Heart left ventricle (tissue), 16 donors: ENCODE data around the gene SNAPIN. TPM values are rescaled to one million over a fixed set of nuclear protein-coding genes. Genes with fewer than 3 reads are reported as not detected.

ENCODE experiments used
- ATAC-seq, 4 donors: fragments of 200-7000 bp; cut with Tn5 transposase; one replicate each; pipeline ENCODE4 v1.9.1; 2020 to 2022; ENCODE audit warnings: moderate library complexity in 4 of 4, mild to moderate bottlenecking in 3 of 4, moderate number of reproducible peaks in 1 of 4
- DNase-seq, 5 donors: peaks; one replicate each; pipeline ENCODE4 v3.0.0-alpha.2; 2020
- H3K27ac ChIP-seq, 12 donors: fragments of 200-600 bp; sonication (generic) in 4 of 12; one replicate each; pipeline versions ENCODE4 v1.5.0 to v1.8.0; 2016 to 2022; ENCODE audit warnings: mild to moderate bottlenecking in 2 of 12
- H3K27me3 ChIP-seq, 9 donors: fragments of 200-600 bp; sonication (generic) in 2 of 9; one replicate each; pipeline versions ENCODE4 v1.5.1 to v1.8.0; 2016 to 2022; ENCODE audit warnings: mild to moderate bottlenecking in 3 of 9
- H3K36me3 ChIP-seq, 9 donors: fragments of 200-600 bp; sonication (generic) in 2 of 9; one replicate each; pipeline versions ENCODE4 v1.5.0 to v1.8.0; 2018 to 2022; ENCODE audit warnings: mild to moderate bottlenecking in 2 of 9
- H3K4me1 ChIP-seq, 12 donors: fragments of 200-600 bp; sonication (generic) in 4 of 12; one replicate each; pipeline versions ENCODE4 v1.5.0 to v1.8.0; 2016 to 2022; ENCODE audit warnings: mild to moderate bottlenecking in 3 of 12
- H3K4me3 ChIP-seq, 12 donors: fragments of 200-600 bp; sonication (generic) in 4 of 12; one replicate each; pipeline versions ENCODE4 v1.5.0 to v1.8.0; 2017 to 2022; ENCODE audit warnings: mild to moderate bottlenecking in 9 of 12, moderate library complexity in 4 of 12
- H3K9me3 ChIP-seq, 12 donors: fragments of 200-600 bp; sonication (generic) in 4 of 12; one replicate each; pipeline versions ENCODE4 v1.5.0 to v1.8.0; 2016 to 2022; ENCODE audit warnings: mild to moderate bottlenecking in 1 of 12
- POLR2A ChIP-seq, 2 donors: fragments of 450-650 bp; IDR thresholded peaks; one replicate each; pipeline ENCODE4 v1.6.1; 2017; ENCODE audit warnings: antibody characterized with exemption in 2 of 2, mild to moderate bottlenecking in 2 of 2, moderate library complexity in 2 of 2
- WGBS, 4 donors: extraction: QIAGEN DNeasy Blood & Tissue Kit in 2 of 4; methylation state at CpG; one replicate each; pipeline versions ENCODE4 v1.1.5 to v1.1.7; 2013 to 2018; 5-methylcytosine and 5-hydroxymethylcytosine counted together
- intact Hi-C, 10 donors: fragments of 100-400 bp; cut with DNase I; formaldehyde crosslinking; loops; one replicate each; pipeline versions ENCODE4 v1.11.1 to v1.14.2; 2022
- polyA plus RNA-seq, 2 donors: library from polyadenylated mRNA; stranded (reverse); fragments of 200-250 nt; gene quantifications; one replicate each; pipeline ENCODE4 v1.2.3, GENCODE V29; 2013
- total RNA-seq, 9 donors: library from RNA; depleted of rRNA in 2 of 9; stranded (reverse); fragments of >200 nt in 2 of 9; fragmentation: NEBNext Ultra II Directional in 3 of 9; extraction: Animal tissue kit (Norgen Biotek cat#: 25700) in 3 of 9; gene quantifications; one replicate each; pipeline versions ENCODE4 v1.1.0 to v1.2.4, GENCODE V29; 2016 to 2023
- TF ChIP-seq, protein P1 (sequence below), 12 donors: fragments of 200-600 bp; sonication (generic) in 4 of 12; IDR thresholded peaks; one replicate each; pipeline versions ENCODE4 v1.5.0 to v1.8.0; 2018 to 2022; ENCODE audit warnings: antibody characterized with exemption in 12 of 12, mild to moderate bottlenecking in 5 of 12
- donor health status: ischemic (EF 13 %, LVEDD 7.1; RV severe dilation, severe dysfunction).
- donor health status: healthy with polysubstance abuse.
- donor health status: DM: no; HTN: yes; CAD: no.
- donor health status: DM: no; HTN: no; CAD: no.
- donor health status: ischemic (EF 25% LVEDD 6.9; RV normal size, moderate dysfunction).
- donor health status: ischemic (EF 25% LVEDD 5.7; RV mildly dilated, moderate dysfunction).
- donor health status: healthy.
- donor health status: DM: yes; HTN: yes; CAD: no.
- donor health status: ischemic (EF 35%, LVEDD 5.7; RV mildly dilated, moderate dysfunction).
- donor health status: nonischemic (EF 11% LVEDD 7.7; RV severe dilation, severe dysfunction).
- donor health status: DM: yes; HTN: yes; CAD: no.
- donor health status: PGD.
- donor health status: ischemic (EF 29% LVEDD 5.4; RV normal size, mild dysfunction).
- donor health status: nonischemic (EF 23%, LVEDD 6.1; RV moderate dilation, normal function).

Gene SNAPIN
- total and polyA plus RNA-seq, 11 donors = 53.7 to 88.7 (median 67.9) TPM

DNA sequence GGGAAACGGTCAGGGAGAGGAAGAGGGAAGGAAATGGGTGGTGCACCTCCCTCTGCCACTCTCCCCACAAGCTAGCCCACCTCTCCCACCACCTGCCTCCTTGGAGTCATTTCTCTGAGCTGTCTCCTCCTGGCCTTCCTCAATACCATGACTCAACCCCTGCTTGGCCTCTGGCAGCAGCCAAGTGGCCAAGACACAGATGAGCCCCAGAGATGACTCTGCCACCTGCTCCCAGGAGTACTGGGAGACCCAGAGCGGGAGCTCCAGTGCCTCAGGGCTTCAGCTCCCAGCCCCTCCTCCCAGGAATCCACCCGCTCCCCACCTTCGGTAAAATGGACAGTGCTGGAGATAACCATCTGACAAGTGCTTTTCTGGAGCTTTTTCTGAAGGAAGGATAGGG lies 48.2 kb upstream of the SNAPIN start:
- Histone ChIP-seq H3K36me3 (peaks cover 0 to 27% (median 24%) of the 10 kb centered on the region in 9 donors), H3K9me3 (no peaks in the 10 kb centered on the region), H3K4me3 (no peak overlapping the region), H3K27me3 (no peaks in the 10 kb centered on the region), H3K27ac (peak overlapping the region; percentile 87 to 99 (median 96)), H3K4me1 (peaks cover 6 to 60% (median 25%) of the 10 kb centered on the region in 12 donors)
- intact Hi-C loops = loop anchor here in 3 of 10 donors (5.0 kb wide), 2 partner anchors 38 to 78 kb away; no protein-coding TSS in a partner anchor
- no peak for DNase-seq
- ATAC-seq = no peak
- TF ChIP-seq POLR2A (IDR thresholded peaks at IDR 0.05) = no peak
- TF ChIP-seq, protein P1, sequence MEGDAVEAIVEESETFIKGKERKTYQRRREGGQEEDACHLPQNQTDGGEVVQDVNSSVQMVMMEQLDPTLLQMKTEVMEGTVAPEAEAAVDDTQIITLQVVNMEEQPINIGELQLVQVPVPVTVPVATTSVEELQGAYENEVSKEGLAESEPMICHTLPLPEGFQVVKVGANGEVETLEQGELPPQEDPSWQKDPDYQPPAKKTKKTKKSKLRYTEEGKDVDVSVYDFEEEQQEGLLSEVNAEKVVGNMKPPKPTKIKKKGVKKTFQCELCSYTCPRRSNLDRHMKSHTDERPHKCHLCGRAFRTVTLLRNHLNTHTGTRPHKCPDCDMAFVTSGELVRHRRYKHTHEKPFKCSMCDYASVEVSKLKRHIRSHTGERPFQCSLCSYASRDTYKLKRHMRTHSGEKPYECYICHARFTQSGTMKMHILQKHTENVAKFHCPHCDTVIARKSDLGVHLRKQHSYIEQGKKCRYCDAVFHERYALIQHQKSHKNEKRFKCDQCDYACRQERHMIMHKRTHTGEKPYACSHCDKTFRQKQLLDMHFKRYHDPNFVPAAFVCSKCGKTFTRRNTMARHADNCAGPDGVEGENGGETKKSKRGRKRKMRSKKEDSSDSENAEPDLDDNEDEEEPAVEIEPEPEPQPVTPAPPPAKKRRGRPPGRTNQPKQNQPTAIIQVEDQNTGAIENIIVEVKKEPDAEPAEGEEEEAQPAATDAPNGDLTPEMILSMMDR (IDR thresholded peaks at IDR 0.05) = no peak
- WGBS, 4 donors = 54 to 67% (median 61%) methylated on average over 3 to 4 of the region's 4 CpGs

- no peaks in the 10 kb centered on the region for H3K27me3 ChIP-seq
- peak overlapping the region; percentile 87 to 99 (median 96) for H3K27ac ChIP-seq
- H3K4me3 ChIP-seq = peak overlapping the region in 3 of 12 donors; percentile 59 to 88 (median 71)
- H3K4me1 ChIP-seq = peaks cover 6 to 65% (median 25%) of the 10 kb centered on the region in 12 donors
- DNase-seq (no peak), ATAC-seq (peak in 1 of 4 donors; percentile 2)
- peaks cover 0 to 22% (median 18%) of the 10 kb centered on the region in 9 donors for H3K36me3 ChIP-seq
- TF ChIP-seq, protein P1 (IDR thresholded peaks at IDR 0.05) = no peak
- no peak for TF ChIP-seq POLR2A (IDR thresholded peaks at IDR 0.05)
- H3K9me3 ChIP-seq = no peaks in the 10 kb centered on the region
- WGBS, 4 donors = 82 to 95% (median 93%) methylated on average over 4 to 7 of the region's 7 CpGs
- intact Hi-C loops = loop anchor here in 3 of 10 donors (5.0 kb wide), 2 partner anchors 39 to 79 kb away; no protein-coding TSS in a partner anchor
Measured at GRCh38 chr1:153610811-153611301, 47.6 kb upstream of the SNAPIN start.

GRCh38 chr1:153611356-153611755 lies 47.1 kb upstream of the SNAPIN start:
- TF ChIP-seq, protein P1 (IDR thresholded peaks at IDR 0.05) = no peak
- Histone ChIP-seq H3K27me3 (no peaks in the 10 kb centered on the region), H3K4me3 (peak overlapping the region in 8 of 12 donors; percentile 24 to 88 (median 57)), H3K36me3 (peaks cover 0 to 18% (median 15%) of the 10 kb centered on the region in 9 donors), H3K9me3 (no peaks in the 10 kb centered on the region), H3K27ac (peak overlapping the region in 6 of 12 donors; percentile 34 to 98 (median 84)), H3K4me1 (peaks cover 6 to 70% (median 30%) of the 10 kb centered on the region in 12 donors)
- WGBS, 4 donors = 81 to 90% (median 87%) methylated on average over 1 of the region's 1 CpG
- intact Hi-C loops = loop anchor here in 3 of 10 donors (5.0 kb wide), 2 partner anchors 39 to 79 kb away; no protein-coding TSS in a partner anchor
- DNase-seq = no peak
- ATAC-seq = no peak

DNA sequence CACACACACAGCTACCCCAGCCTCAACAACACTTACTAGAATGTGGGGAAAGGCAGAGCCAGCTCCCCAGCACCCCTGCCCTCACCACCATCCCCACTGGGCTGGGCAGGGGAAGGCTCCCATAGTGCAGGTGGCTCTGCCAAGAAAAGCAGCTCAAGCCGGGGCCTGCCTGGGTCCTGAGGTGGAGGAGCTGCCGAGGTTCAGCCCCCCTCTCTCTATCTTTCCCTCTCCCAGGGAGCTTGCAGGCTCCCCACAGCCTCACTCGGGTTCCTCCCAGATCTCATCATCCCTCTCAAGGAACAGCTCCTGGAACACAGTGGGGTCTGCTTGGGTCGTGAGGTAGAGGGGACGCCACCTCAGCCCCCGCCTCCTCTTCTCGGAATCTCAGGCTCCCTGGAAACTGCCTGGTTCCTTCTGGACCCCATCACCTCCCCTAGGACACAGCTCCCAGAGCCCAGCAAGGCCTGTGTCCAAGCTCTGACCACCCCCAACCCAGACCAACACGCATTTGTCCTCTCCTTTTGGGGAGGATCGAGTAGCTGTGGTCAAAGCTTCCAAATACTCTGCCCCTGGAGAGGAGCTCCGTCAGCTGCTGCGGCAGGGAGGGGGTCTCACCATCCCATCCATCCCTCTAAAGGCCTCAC lies 46.3 kb upstream of the SNAPIN start:
- Histone ChIP-seq H3K27ac (peak overlapping the region; percentile 34 to 97 (median 83)), H3K4me3 (peak overlapping the region; percentile 15 to 88 (median 58)), H3K9me3 (no peaks in the 10 kb centered on the region), H3K27me3 (no peaks in the 10 kb centered on the region), H3K4me1 (peaks cover 6 to 74% (median 36%) of the 10 kb centered on the region in 12 donors), H3K36me3 (peaks cover 0 to 9% (median 6%) of the 10 kb centered on the region in 9 donors)
- 37 to 54% (median 43%) methylated on average over 9 to 11 of the region's 11 CpGs for WGBS, 4 donors
- no peak for DNase-seq
- intact Hi-C loops = loop anchor here in 3 of 10 donors (2.0 to 5.0 kb wide), 4 partner anchors 19 to 80 kb away; no protein-coding TSS in a partner anchor
- no peak for TF ChIP-seq POLR2A (IDR thresholded peaks at IDR 0.05)
- TF ChIP-seq, protein P1 (IDR thresholded peaks at IDR 0.05) = no peak
- ATAC-seq = no peak
